ENCODE data around the gene ADIPOR1.

DNA sequence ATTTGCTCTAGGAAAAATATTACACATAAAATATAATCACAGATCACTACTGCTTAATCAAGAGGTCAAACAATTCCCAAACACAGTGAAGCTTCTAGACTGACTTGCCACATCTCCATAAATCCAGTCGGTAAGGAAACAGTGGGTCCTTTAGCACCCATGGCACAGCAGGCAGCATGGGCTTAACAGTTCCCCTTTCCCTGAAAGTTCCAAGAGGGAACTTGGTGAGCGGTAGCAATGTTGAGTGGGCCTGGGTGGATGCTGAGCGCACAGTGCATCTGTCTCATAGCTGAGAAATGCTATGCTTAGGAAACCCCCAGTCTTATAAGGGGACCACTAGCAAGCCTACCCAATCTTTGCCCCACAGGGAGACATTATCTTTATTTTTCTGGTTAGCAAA lies 16.7 kb upstream of the ADIPOR1 start:
- TF ChIP-seq CTCF (IDR thresholded peaks at IDR 0.05) (no peak), POLR2AphosphoS5 (IDR thresholded peaks at IDR 0.05; ENCODE audit: insufficient read depth in 1 of 2, low read depth in 1 of 2) (no peak), POLR2A (IDR thresholded peaks at IDR 0.05) (no peak)
